Mesenchymal stem cell (in vitro differentiated cells and primary cell): Measurements from ENCODE around the gene WFDC10A.

Experiments
- DNase-seq: peaks from one replicate; pipeline ENCODE4 v3.0.0-alpha.2; 2013
- H2AFZ ChIP-seq: one replicate; pipeline ENCODE4 v1.6.1; 2013; ENCODE audit warnings: low read depth, mild to moderate bottlenecking, control low read depth, inconsistent platforms, low read length, moderate library complexity
- H2AK5ac ChIP-seq: 2 replicates; pipeline ENCODE4 v1.6.1; 2013; ENCODE audit warnings: low read length, moderate library complexity, mild to moderate bottlenecking, inconsistent platforms; ENCODE audit not compliant: severe bottlenecking
- H2BK120ac ChIP-seq: one replicate; pipeline ENCODE4 v1.6.1; 2013; ENCODE audit warnings: low read depth, mild to moderate bottlenecking, inconsistent platforms, low read length, moderate library complexity
- H2BK12ac ChIP-seq, 2 experiments: one replicate each; pipeline ENCODE4 v1.6.1; 2013; ENCODE audit warnings: inconsistent platforms in 2 of 2, low read length in 2 of 2, mild to moderate bottlenecking in 2 of 2, moderate library complexity in 2 of 2, control low read depth in 1 of 2
- H2BK15ac ChIP-seq: one replicate; pipeline ENCODE4 v1.6.1; 2013; ENCODE audit warnings: mild to moderate bottlenecking, low read depth, inconsistent platforms; ENCODE audit not compliant: poor library complexity, severe bottlenecking
- H2BK5ac ChIP-seq: 2 replicates; pipeline ENCODE4 v1.6.1; 2013; ENCODE audit warnings: low read depth, mild to moderate bottlenecking, low read length, control low read depth, inconsistent platforms; ENCODE audit not compliant: poor library complexity, severe bottlenecking
- H3K14ac ChIP-seq, 2 experiments: one replicate each; pipeline ENCODE4 v1.6.1; 2013; ENCODE audit warnings: inconsistent platforms in 2 of 2, low read length in 2 of 2, control low read depth in 1 of 2, mild to moderate bottlenecking in 1 of 2, moderate library complexity in 1 of 2
- H3K18ac ChIP-seq, 2 experiments: one replicate each; pipeline ENCODE4 v1.6.1; 2013; ENCODE audit warnings: inconsistent platforms in 2 of 2, low read length in 2 of 2, control low read depth in 1 of 2, low read depth in 1 of 2, mild to moderate bottlenecking in 1 of 2
- H3K23ac ChIP-seq, 2 experiments: one replicate each; pipeline ENCODE4 v1.6.1; 2013; ENCODE audit warnings: inconsistent platforms in 2 of 2, low read length in 2 of 2, mild to moderate bottlenecking in 2 of 2, moderate library complexity in 2 of 2, control low read depth in 1 of 2
- H3K27ac ChIP-seq: 2 replicates; pipeline ENCODE4 v1.5.1; 2013; ENCODE audit warnings: mild to moderate bottlenecking, moderate library complexity, low read length, control low read depth, inconsistent platforms; ENCODE audit not compliant: poor library complexity, severe bottlenecking
- H3K27me3 ChIP-seq, 2 experiments: 2 replicates each; pipeline versions ENCODE4 v1.6.1 to v1.7.0; 2013; ENCODE audit warnings: low read length in 2 of 2, mild to moderate bottlenecking in 2 of 2, moderate library complexity in 2 of 2, control low read depth in 1 of 2, inconsistent platforms in 1 of 2; ENCODE audit not compliant: control insufficient read depth in 1 of 2, insufficient read depth in 1 of 2
- H3K36me3 ChIP-seq, 2 experiments: 2 replicates each; pipeline versions ENCODE4 v1.6.1 to v1.7.0; 2013; ENCODE audit warnings: low read length in 2 of 2, control low read depth in 1 of 2, inconsistent platforms in 1 of 2, low read depth in 1 of 2, mild to moderate bottlenecking in 1 of 2; ENCODE audit not compliant: insufficient read depth in 2 of 2, control insufficient read depth in 1 of 2
- H3K4ac ChIP-seq, 2 experiments: one replicate each; pipeline ENCODE4 v1.6.1; 2013; ENCODE audit warnings: inconsistent platforms in 2 of 2, low read length in 2 of 2, mild to moderate bottlenecking in 2 of 2, moderate library complexity in 2 of 2, control low read depth in 1 of 2, low read depth in 1 of 2
- H3K4me1 ChIP-seq: 2 replicates; pipeline ENCODE4 v1.6.1; 2013; ENCODE audit warnings: low read depth, low read length, control low read depth; ENCODE audit not compliant: control insufficient read depth, insufficient read depth
- H3K4me2 ChIP-seq: 2 replicates; pipeline ENCODE4 v1.6.1; 2013; ENCODE audit warnings: low read length, mild to moderate bottlenecking, inconsistent platforms; ENCODE audit not compliant: poor library complexity, severe bottlenecking
- H3K4me3 ChIP-seq, 2 experiments: 2 replicates each; pipeline versions ENCODE4 v1.5.1 to v1.7.0; 2013; ENCODE audit warnings: low read length in 2 of 2, mild to moderate bottlenecking in 2 of 2, control low read depth in 1 of 2, low read depth in 1 of 2; ENCODE audit not compliant: insufficient read depth in 1 of 2
- H3K79me1 ChIP-seq: replicated peaks from 2 replicates; pipeline ENCODE4 v1.6.1; 2013; ENCODE audit warnings: mild to moderate bottlenecking, control low read depth, low read length, inconsistent platforms; ENCODE audit not compliant: poor library complexity, severe bottlenecking
- H3K9ac ChIP-seq: 2 replicates; pipeline ENCODE4 v1.7.0; 2013; ENCODE audit warnings: mild to moderate bottlenecking, low read length, moderate library complexity
- H3K9me3 ChIP-seq: 2 replicates; pipeline ENCODE4 v1.7.0; 2013; ENCODE audit warnings: mild to moderate bottlenecking, low read length; ENCODE audit not compliant: control insufficient read depth
- H4K8ac ChIP-seq: one replicate; pipeline ENCODE4 v1.6.1; 2013; ENCODE audit warnings: inconsistent platforms, mild to moderate bottlenecking, low read length, moderate library complexity
- H4K91ac ChIP-seq: one replicate; pipeline ENCODE4 v1.6.1; 2013; ENCODE audit warnings: mild to moderate bottlenecking, low read length, inconsistent platforms

WFDC10A gene

GRCh38 chr20:45672765-45673164 lies 43.2 kb downstream of the WFDC10A start:
- no peak overlapping the region for H2BK5ac ChIP-seq
- H2BK12ac ChIP-seq: no peak overlapping the region
- no peak overlapping the region for H2AK5ac ChIP-seq
- H3K4me2 ChIP-seq: no peak overlapping the region
- no peak overlapping the region for H3K18ac ChIP-seq
- no peak overlapping the region for H3K9ac ChIP-seq
- no peaks in the 10 kb centered on the region for H3K79me1 ChIP-seq
- no peak overlapping the region for H2BK120ac ChIP-seq
- H3K4ac ChIP-seq: no peak overlapping the region
- H3K27ac ChIP-seq: no peak overlapping the region
- H3K4me3 ChIP-seq: no peak overlapping the region
- H3K14ac ChIP-seq: no peak overlapping the region
- H4K8ac ChIP-seq: no peak overlapping the region
- H2AFZ ChIP-seq: no peak overlapping the region
- no peaks in the 10 kb centered on the region for H3K36me3 ChIP-seq
- H3K27me3 ChIP-seq: no peaks in the 10 kb centered on the region
- no peak overlapping the region for H4K91ac ChIP-seq
- no peak overlapping the region for H3K23ac ChIP-seq
- no peaks in the 10 kb centered on the region for H3K4me1 ChIP-seq
- no peak for DNase-seq
- H2BK15ac ChIP-seq: no peak overlapping the region
- peaks cover 16% of the 10 kb centered on the region for H3K9me3 ChIP-seq

DNA sequence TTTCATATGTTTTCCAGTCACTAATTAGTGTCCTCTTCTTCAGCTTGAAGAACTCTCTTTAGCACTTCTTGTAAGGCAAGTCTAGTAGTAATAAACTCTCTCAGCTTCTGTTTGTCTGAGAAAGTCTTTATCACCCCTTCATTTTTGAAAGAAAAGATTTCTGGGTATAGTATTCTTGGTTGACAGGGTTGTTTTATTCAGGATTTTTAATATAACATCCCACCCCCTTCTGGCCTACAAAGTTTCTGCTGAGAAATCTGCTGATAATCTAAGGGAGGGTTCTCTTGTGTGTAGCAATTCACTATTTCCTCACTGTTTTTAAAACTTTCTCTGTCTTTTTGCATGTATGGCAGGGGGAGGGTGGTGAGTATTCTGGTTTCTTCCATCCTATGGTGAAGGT lies 50.1 kb downstream of the WFDC10A start:
- H3K79me1 ChIP-seq: no peaks in the 10 kb centered on the region
- H3K36me3 ChIP-seq: no peaks in the 10 kb centered on the region
- no peak overlapping the region for H3K27ac ChIP-seq
- no peak overlapping the region for H2AK5ac ChIP-seq
- H3K9me3 ChIP-seq: peaks cover 60% of the 10 kb centered on the region
- H4K91ac ChIP-seq: no peak overlapping the region
- no peak overlapping the region for H3K4ac ChIP-seq
- H3K14ac ChIP-seq: no peak overlapping the region
- H2BK15ac ChIP-seq: no peak overlapping the region
- H3K4me2 ChIP-seq: no peak overlapping the region
- H3K4me3 ChIP-seq: no peak overlapping the region
- peaks cover 0 to 6% of the 10 kb centered on the region in 2 experiments for H3K27me3 ChIP-seq
- H2AFZ ChIP-seq: no peak overlapping the region
- no peak overlapping the region for H4K8ac ChIP-seq
- no peak overlapping the region for H3K18ac ChIP-seq
- DNase-seq: no peak
- H2BK5ac ChIP-seq: no peak overlapping the region
- H2BK12ac ChIP-seq: no peak overlapping the region
- no peak overlapping the region for H2BK120ac ChIP-seq
- H3K4me1 ChIP-seq: no peaks in the 10 kb centered on the region
- H3K23ac ChIP-seq: no peak overlapping the region
- H3K9ac ChIP-seq: no peak overlapping the region
